SK-N-SH treated with all-trans-retinoic acid at 6 μM for 48 hours (cell line): Measurements from ENCODE around the gene MYO15A.

Experiments used
- ZC3H10 ChIP-seq: fragments of 250-450 bp; sonication (Bioruptor Pico); IDR thresholded peaks from 2 replicates; pipeline ENCODE4 v1.5.1; 2021; ENCODE audit warnings: mild to moderate bottlenecking, moderate library complexity
- ZFP3 ChIP-seq: fragments of 250-450 bp; sonication (Bioruptor Pico); IDR thresholded peaks from 2 replicates; pipeline ENCODE4 v1.5.0; 2020; ENCODE audit warnings: mild to moderate bottlenecking, moderate library complexity
- ZNF8 ChIP-seq: fragments of 450-650 bp; formaldehyde crosslinking; IDR thresholded peaks from 2 replicates; pipeline ENCODE4 v1.5.0; 2020; ENCODE audit warnings: mild to moderate bottlenecking, moderate library complexity
- TF ChIP-seq, protein P1 (sequence below): fragments of 250-450 bp; sonication (Bioruptor Pico); IDR thresholded peaks from 2 replicates; pipeline ENCODE4 v1.8.0; 2021; ENCODE audit warnings: low read depth, mild to moderate bottlenecking, moderate library complexity, borderline replicate concordance

DNA sequence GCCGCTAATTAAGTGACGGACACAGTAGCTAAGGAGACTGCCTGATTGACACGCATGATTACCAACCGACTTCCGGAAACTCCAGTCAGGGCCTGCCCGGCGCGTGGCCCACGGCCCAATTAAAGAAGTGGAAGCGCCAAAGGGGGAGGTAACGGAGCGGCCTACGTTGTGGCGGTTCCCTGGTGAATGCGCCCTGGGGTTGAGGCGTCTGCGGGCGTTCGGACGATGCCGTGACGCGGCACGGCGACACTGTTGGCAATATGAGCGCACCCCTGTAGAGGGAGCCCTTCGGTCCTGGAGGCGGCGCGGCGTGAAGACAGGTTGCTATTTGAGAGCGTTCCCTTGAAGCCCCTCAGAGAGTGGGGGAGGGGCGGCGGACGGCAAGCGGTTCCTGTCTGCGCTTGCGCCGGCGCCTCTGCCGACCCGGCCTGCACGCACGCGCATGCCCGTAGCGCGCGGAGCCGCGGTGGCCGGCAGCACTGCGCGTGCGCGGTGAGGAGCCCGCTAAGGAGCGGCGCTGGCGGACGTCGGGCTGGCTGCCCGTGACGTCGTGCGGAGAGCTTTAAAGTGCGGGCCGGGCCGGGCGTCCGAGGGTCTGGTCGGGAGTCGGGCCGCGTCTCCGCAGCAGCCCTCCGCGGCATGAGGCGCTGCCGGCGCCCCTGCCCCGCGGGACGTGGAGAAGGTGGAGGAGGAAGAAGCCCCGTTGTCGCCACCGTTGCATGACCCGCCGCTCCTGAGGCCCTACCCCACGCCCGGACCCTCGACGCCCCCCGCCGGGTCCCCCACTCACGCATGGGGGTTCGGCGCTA, 75.0 kb downstream of the MYO15A start, which contains the start of gene ALKBH5:
- TF ChIP-seq ZC3H10 (CRISPR knock-in tag) (no peak), ZNF8 (CRISPR knock-in tag) (no peak), ZFP3 (no peak)
- TF ChIP-seq, protein P1, sequence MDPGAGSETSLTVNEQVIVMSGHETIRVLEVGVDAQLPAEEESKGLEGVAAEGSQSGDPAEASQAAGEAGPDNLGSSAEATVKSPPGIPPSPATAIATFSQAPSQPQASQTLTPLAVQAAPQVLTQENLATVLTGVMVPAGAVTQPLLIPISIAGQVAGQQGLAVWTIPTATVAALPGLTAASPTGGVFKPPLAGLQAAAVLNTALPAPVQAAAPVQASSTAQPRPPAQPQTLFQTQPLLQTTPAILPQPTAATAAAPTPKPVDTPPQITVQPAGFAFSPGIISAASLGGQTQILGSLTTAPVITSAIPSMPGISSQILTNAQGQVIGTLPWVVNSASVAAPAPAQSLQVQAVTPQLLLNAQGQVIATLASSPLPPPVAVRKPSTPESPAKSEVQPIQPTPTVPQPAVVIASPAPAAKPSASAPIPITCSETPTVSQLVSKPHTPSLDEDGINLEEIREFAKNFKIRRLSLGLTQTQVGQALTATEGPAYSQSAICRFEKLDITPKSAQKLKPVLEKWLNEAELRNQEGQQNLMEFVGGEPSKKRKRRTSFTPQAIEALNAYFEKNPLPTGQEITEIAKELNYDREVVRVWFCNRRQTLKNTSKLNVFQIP (CRISPR knock-in tag) = no peak
